HK-2 (cell line): ENCODE measurements around the gene FAM9C.
"Not testable (repeated sequence)": the region's sequence is repeated elsewhere in the genome, so short reads cannot be mapped to it uniquely, and the experiment has no call there.

Experiments used
- DNase-seq: peaks from one replicate; pipeline ENCODE4 v3.0.0-alpha.2; 2018; ENCODE audit not compliant: unreplicated experiment

Gene FAM9C

DNA sequence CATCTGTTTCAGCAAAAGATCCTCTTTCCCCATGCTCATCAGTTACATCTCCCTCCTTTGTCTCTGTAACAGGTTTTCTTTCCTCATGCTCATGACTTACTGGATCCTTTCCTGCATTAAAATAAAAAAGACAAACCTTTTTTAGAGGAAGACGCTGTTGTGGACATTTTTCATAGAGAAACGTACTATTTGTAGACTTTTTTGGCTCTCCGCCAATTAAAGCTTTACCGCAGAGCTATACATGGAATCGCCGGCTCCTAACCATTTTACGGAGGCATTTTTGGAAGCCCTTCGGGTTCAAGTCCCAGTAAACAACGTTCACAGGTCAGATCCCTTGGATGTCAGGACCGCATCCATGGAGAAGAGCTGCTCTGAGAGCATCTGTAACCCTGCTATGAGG lies 1.3 kb downstream of the FAM9C start:
- no peak for DNase-seq

DNA sequence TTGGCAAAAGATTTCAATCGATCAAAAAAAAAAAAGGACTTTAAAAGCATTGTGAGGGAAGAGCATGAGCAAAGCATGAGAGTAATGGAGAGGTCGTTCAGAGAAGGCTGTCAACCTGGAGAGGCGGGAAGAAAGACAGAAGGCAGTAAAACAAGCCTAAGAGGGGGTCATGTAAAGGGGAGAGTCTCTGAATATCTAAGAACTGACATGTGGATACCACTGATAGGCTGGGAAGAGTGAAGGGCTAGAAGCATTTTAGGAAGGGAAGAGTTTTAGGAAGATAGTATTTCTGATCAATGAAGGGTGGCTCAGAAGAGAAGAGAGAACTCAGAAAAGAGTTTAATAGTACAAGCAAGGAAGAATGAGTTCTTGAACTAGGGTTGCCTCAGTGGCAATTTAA lies 7.5 kb downstream of the FAM9C start:
- no peak for DNase-seq

DNA sequence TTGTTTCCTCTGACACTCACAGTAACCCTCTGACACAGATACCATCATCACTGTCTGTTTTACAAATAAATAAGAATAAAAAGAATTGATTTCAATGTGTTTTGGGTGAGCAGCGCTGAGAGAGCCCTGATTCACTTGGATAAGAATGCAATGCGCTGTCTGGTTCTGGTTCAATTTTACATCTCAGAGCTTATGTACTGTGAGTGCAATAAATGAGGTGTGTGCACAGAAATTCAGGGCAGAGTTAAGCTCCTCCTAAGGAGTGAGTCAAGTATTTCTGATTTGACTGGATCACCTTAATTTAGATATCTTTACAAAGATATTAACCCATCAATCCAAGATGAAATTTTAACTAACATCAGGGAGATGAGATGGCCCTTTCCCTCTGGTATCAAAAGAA lies 11.2 kb downstream of the FAM9C start:
- no peak for DNase-seq

DNA sequence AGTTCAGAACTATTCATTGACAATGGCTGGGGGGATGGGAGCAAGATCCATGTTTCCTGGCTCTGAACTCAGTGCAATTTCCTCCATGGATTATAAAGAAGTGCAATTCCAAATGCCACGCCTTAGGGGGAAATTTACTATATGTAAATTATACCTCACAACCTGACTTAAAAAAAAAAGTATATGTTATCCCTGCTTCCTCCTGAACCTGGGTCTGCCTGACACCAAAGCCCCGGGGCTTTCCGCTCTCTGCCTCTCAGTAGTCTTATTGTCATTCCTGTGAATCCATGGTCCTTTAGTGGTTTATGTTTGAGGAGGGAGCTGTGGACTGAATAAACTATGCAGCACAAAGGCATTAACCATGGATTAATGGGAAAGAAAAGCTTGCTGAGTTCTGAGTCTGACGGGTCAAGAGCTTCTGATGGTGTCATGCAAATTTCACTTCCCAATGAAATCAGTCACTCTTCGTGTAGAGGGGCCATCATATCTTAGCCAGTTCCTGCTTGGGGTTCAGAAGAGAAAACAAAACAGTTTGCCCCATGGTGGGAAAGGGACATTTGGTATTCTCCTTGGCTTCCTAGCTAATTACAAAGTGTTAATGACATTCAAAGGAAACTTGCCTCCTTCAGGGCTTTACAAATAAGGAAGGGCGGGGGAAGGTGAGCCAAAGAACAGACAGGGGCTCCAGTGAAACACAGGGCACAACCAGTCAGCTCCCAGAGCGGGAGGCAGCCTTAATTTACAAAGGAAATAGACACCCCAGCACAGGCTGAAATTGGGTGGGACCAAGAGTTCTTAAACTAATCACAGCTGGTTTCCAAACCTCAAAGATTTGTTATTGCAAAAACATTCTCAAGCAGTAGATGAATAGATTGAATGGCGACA lies 14.3 kb downstream of the FAM9C start:
- no peak for DNase-seq

DNA sequence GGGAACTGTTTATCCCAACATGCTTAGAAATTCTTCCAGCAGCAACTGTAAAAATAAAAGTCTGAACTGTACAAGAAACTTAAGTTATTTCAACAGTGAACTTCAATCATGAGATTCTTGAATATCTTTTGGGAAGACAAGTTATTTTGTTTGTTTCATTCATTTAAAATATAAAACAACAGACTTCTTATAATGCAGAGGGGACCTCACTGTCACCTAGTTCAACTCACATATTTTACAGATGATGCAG lies 14.9 kb downstream of the FAM9C start:
- no peak for DNase-seq

DNA sequence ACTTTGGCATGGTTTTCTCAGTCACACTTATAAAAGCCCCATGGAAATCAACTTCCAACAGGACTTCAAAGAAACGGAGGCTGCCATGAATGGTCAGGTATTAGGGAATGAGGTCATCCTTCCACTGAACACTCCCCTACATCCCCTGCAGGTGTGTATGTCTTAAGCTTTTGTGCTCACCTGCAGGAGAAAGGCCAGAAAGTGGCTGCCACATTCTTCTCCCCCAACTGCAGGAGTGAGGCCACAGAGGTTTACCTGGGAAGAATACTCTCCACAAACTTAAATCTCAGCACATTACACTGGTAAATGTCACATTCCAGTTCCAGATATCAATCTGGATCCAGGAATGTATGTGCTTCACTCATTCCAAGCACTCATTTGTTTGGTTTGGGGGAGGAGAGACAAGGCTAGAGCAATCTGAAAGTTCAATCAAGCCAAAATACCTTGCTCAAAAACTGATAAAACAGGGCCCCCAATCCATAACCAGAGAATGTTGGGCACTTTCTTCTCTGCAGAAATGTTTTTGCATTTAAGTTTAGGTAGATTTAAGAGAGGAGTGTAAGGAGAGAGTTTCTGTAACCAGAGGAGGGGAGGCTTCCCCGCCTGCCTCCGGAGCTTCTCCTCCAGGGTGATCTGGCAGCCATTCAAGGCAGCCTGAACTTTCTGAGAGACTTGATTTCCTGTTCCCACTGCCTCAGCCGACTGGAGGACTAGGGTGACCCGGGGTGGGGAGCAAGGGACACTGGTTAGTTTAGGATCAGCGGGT lies 15.4 kb downstream of the FAM9C start:
- DNase-seq: peak; percentile 28

DNA sequence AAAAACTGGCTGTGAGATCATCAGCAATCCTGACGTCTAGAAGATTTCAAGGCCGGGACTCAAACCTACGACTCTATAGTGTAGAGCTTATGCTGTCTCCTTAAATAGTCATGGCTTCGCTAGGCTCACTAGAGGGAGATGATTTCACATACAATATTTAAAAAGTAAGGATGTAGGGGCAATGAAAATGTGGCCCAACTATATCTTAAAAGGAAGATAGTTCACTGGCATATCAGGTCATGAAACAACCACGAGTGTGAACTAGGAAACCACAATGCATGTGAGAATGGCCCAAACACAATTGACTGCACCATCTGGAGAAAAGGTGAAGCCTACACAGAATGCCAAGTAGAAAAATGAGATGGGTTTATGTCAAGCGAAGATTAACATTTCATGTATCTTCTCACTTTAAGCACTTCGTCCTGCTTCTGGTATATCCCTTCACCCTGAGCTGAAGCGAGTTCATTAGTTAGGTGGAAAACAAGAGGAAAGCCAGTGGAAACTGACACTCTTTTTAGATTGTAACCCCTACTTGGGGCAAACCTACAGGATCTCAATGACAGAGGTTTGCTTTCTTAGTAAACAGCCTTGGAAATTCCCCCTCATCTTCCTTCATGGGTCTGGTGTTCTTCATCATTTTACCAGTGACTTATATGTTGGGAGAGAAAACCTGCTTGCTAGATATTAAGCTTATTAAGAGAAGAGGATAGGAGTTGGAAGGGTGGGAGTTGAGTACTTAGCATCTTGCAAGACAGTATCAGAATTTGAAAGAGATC lies 17.4 kb downstream of the FAM9C start:
- no peak for DNase-seq

DNA sequence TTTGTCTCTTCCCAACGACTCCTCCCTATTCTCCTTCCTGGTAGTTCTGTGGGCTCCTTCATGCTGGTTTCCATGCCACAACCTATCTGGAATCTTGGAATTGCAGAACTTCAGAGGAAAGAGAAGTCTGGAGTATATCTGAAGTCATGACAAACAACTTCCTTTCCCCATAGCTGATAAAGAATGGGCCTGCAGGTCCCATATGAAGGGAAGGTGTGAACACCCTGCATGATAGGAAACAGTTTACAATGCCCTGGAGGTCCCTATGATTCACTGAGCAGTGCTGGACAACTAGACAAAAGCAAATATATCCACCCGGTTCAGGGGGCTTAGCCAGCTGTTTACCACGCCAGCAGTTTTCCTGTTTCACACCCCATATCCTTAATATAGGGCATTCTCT lies 19.4 kb downstream of the FAM9C start:
- DNase-seq: no peak

DNA sequence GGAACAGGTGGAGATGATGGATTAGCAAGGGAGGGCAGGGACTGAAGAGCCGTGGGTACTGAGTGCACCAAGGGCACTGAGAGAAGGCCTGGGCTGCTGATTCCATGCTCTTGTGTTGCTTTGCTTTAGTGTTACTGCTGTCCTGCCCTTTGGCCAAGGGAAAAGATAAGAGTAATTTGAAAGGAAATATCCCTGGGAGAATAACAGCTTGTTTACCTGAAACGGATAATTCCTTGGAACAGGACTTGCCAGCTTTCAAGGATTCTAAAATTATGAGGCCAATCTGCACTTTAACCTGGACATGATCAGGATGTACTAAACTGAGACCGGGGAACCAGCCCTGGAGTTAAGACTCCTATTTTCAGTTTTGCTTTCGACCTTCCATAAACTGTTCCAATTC lies 20.4 kb downstream of the FAM9C start:
- no peak for DNase-seq

DNA sequence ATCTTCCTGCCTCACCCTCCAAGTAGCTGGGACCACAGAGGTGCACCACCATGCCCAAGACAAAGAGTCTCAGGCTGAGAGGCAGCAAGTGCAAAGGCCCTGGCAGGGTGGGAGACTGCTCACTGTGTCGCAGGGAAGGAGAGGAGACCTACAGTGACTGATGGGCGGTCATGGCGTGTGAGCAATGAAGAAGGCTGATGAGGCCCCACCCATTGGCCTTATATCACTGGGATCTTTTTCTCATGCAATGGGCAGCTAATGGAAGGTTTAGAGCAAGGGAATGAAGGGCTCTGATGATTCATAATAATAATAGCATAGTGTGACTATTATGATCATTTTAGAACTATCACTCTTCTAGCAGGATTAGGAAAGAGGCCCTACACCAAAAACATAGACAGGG lies 20.9 kb downstream of the FAM9C start:
- no peak for DNase-seq

DNA sequence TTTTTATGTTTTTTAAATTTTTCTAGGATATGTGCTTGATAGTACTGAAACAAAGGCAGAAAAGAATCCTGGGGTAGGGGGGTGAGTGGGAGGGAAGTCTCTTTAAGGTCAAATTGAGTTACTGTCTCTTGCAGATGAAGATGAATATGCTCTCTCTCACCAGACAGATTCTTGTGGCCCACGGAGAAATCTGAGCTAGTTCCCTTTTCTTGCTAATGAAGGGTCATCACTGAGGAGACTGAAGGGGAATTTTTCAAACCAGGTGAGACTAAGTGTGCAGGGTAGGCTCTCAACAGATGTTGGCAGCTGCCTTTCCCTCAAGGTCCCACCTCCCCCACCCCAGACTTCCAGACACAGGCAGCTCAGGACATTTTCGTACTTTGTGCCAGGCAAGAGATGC lies 21.5 kb downstream of the FAM9C start:
- no peak for DNase-seq

DNA sequence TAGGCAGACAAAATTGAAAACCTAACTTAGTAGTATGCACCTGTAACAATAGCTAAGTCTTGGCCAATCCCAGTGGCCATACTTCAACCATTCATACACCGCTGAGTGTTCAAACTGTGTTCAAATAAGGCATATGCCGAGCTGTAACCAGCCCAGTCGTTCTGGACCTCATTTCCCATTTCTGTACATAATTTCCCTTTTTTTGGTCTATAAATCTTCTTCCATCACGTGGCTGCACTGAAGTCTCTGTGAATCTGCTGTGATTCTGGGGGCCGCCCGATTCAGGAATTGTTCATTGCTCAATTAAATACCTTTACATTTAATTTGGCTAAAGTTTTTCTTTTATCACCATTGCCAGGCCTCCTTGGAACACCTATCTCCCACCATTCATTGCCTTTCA lies 27.7 kb downstream of the FAM9C start:
- not testable (repeated sequence) for DNase-seq

DNA sequence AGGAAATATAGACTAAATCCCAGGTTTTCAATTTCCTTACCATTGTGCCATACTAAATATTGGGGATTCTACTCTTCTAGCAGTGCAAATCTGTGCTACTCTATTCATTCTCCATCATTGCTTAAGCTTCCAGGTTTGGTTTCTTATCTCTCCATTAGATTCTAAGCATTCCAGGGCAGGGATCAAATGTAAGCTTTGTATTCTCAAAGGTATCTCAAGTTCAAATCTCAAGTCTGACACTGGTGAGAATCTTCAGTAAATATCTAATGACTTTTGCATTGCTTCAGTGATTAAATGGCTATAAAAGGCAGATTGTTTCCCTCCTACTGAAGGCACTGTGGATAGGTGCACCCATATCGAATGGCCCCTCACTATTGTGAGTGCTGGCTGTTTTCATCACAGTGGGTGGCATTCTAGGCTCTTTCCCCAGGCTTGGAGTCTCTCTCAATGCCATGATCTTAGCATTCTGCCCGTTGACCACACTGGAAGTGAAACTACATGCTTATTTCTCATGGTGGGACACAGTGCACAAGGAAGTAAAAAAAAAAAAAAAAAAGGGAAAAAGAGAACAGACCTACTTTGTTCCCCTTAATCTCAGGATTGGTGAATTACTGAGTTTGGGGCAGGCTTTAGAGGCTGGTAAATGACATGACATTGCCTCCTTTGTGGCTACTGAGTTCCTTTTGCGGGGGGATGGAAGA lies 28.7 kb downstream of the FAM9C start:
- DNase-seq: no peak

DNA sequence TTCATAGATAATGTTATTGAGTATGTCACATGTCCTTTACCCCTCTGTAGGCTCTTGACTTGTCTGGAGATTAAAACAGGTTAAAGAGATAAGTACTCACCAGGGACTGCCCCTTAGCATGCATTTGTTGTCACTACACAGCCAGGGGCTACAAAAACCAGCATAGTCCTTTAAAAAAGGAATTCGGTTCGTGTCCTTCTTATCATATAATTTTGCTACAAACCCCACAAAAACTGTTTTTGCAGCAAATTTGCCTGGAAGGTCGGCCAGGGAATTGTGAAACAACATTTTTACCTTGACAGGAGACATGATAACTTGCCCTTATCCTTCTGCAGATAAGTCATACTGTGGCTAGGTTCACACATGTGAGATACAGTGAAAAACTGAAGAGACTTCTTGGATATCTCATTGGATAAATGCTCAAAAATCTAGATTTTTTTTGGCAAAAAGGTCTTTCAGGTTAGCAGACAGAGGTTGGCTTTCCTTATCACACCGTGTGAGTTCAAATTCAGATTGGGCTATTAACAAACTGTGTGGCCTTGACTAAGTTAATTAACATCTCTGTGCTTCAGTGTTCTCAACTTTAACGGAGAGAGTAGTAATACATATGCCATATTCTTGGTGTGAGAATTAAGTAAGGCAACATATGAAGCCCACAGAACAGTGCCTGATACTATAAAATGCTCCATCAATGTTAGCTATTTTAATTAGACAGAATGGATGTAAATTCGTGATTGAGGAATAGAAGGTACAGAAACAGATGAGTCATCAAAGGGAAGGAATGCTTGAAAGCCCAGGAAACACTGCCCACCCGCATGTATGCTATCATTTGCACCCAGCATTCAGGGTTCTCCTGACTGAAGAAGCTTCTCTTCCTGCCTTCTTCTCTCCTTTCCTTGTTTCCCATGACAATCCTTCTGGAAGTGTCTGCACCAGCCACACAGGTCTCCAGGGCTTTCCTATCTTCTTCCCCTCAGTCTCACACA lies 30.0 kb downstream of the FAM9C start:
- no peak for DNase-seq

DNA sequence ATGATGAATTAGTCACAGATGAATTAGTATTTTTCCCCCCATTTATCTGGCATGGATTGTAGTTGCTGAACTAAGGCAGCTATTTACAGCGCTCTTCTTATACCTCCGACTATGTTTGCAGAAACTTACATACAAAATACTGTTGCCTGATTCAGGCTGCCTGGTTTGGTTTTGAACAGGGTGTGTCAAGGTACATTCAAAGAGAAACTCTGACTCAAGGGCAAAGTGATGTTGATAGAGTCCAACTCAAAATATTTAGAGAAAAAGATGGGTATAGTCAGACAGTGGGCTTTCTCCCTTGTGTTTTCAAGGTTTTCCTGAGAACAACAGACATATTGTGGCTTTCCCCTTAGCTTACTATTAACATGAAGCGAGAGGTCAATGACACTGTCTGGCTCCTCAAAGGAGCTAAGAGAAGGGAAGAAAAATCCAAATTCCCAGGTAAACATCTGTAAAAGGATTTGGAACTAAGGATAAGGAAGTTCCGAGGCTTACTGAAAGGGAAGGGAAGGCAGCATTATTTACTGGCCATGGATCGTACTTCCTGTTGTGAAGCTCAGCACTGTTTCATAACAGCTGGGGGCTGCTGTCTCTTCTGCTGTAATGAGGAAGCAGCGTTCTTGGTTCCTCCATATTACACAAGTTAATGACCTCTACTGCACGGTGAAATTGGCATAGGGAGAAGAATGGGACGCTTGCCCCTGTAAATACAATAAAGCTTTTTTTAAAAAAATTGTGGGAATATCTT lies 30.9 kb downstream of the FAM9C start:
- DNase-seq: no peak

DNA sequence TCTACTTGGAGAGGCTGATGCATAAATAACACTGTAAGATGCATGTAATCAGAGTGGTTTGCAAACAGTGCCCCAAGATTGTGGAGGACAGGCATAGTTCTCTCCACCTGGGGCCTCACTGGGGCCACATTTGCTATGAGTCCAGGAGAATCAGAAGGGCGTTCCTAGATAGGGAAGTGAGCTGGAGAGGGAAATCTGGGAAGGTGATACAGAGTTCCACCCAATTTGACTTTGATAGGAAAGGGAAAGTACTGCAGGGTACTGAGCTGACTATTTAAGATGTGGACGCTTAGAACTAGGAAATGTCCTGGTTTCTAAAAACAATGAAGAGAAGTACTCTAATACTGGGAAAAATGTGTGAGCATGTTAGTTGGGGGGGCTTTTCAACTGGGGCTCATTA lies 33.9 kb downstream of the FAM9C start:
- no peak for DNase-seq

DNA sequence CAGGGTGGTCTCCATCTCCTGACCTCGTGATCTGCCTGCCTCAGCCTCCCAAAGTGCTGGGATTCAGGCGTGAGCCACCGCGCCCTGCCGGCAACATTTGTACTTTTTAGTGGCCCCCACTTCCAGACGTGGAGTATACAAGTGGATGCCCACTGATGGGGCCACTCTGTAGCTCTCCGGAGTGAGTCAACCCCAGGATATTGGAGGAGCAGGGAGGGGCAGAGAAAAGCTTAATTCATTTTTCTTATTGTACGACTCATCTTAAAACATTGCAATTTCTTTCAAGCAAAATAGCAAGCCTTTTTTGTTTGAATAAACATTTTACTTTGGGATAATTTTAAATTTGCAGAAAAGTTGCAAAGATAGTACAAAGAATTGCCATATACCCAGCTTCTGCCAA lies 34.6 kb downstream of the FAM9C start:
- no peak for DNase-seq

DNA sequence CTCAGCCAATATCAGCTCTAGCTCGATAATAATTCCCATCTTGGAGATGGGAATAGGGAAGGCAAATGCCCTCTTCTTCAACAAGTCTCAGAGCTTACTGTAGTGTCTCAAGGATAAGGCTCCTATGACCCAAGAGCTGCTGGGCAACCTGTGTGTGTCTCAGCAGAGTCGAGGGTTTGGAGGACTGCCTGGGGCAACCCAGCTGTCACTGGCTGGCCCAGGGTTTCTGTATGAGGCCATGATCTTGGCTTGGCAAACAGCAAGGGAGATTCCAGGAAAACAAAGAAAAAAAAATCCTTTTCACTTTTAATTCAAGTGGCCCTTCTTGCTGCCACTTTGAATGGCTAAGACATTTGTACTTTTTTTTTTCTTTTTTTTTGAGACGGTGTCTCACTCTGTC lies 35.1 kb downstream of the FAM9C start:
- DNase-seq: no peak

DNA sequence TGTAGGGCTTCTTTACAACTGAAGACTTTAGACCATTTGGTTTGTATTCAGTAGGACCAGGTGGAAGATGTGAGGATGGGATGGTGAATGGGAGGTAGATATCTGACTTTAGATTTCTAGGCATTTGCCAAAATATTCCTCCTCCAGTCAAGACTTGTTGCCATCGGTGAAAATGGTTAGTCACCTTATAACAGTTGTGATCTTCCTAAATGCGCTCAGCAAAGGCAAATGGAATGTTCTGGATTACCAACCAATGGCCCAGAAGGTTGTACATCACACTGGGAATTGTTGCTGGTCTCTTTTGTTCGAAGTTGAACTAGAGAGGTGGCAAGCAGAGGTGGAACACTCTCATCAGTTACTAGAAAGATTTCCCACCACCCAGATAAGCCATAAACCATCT lies 35.6 kb downstream of the FAM9C start:
- no peak for DNase-seq

DNA sequence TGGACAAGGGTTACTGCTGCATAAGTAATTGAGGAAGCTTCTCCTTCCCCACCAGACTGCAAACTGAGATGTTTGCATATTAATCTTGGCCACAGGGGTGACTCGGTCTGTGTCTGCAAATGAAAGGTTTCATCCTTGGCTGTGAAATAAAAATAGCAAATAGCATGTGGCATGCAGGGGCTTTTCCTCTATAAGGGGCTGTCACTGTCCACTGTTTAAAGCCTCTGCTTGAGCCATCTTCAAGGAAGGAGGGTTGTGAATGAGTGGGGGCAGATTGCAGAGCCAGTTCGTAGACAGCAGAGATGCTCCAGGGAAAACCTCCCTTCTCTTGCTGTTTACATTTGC lies 36.3 kb downstream of the FAM9C start:
- DNase-seq: no peak
